Heart right ventricle (tissue), 16 donors: ENCODE measurements around the gene RADX. TPM values are rescaled to one million over a fixed set of nuclear protein-coding genes. Genes with fewer than 3 reads are reported as not detected.

ENCODE experiments used
- ATAC-seq, 8 donors: fragments of 200-7000 bp; cut with Tn5 transposase; one replicate each; pipeline ENCODE4 v1.9.1; 2020; ENCODE audit warnings: mild to moderate bottlenecking in 8 of 8, moderate library complexity in 8 of 8, moderate number of reproducible peaks in 1 of 8
- DNase-seq, 2 donors: peaks; one replicate each; pipeline ENCODE4 v3.0.0-alpha.2; 2020
- H3K27ac ChIP-seq, 10 donors: fragments of 200-600 bp; sonication (generic) in 2 of 10; one replicate each; pipeline versions ENCODE4 v1.5.0 to v1.8.0; 2020 to 2022; ENCODE audit warnings: mild to moderate bottlenecking in 3 of 10
- H3K27me3 ChIP-seq, 7 donors: fragments of 200-600 bp; one replicate each; pipeline ENCODE4 v1.8.0; 2021 to 2022; ENCODE audit warnings: mild to moderate bottlenecking in 2 of 7
- H3K36me3 ChIP-seq, 9 donors: fragments of 200-600 bp; sonication (generic) in 1 of 9; one replicate each; pipeline versions ENCODE4 v1.5.0 to v1.8.0; 2020 to 2022; ENCODE audit warnings: mild to moderate bottlenecking in 2 of 9
- H3K4me1 ChIP-seq, 9 donors: fragments of 200-600 bp; sonication (generic) in 1 of 9; one replicate each; pipeline versions ENCODE4 v1.5.0 to v1.8.0; 2020 to 2022; ENCODE audit warnings: mild to moderate bottlenecking in 4 of 9
- H3K4me3 ChIP-seq, 10 donors: fragments of 200-600 bp; sonication (generic) in 2 of 10; one replicate each; pipeline versions ENCODE4 v1.5.0 to v1.8.0; 2020 to 2022; ENCODE audit warnings: mild to moderate bottlenecking in 7 of 10, moderate library complexity in 2 of 10
- H3K9me3 ChIP-seq, 11 donors: fragments of 200-600 bp in 10 of 11; sonication (generic) in 2 of 11; one replicate each; pipeline versions ENCODE4 v1.5.0 to v1.8.0; 2013 to 2022; ENCODE audit warnings: mild to moderate bottlenecking in 2 of 11, control low read depth in 1 of 11, moderate library complexity in 1 of 11
- CTCF ChIP-seq, 9 donors: fragments of 200-600 bp; sonication (generic) in 2 of 9; IDR thresholded peaks; one replicate each; pipeline versions ENCODE4 v1.5.0 to v1.8.0; 2021 to 2022; ENCODE audit warnings: antibody characterized with exemption in 9 of 9, mild to moderate bottlenecking in 5 of 9, moderate library complexity in 1 of 9
- WGBS, 2 donors: extraction: QIAGEN DNeasy Blood & Tissue Kit; methylation state at CpG; one replicate each; pipeline ENCODE4 v1.1.7; 2013; ENCODE audit warnings: inconsistent platforms in 1 of 2; 5-methylcytosine and 5-hydroxymethylcytosine counted together
- intact Hi-C, 10 donors: fragments of 100-400 bp; cut with DNase I; formaldehyde crosslinking; loops; one replicate each; pipeline versions ENCODE4 v1.11.1 to v1.14.2; 2022
- polyA plus RNA-seq, 2 donors: library from polyadenylated mRNA; stranded (reverse); fragments of 200-250 nt; gene quantifications; one replicate each; pipeline ENCODE4 v1.2.3, GENCODE V29; 2013
- total RNA-seq, 10 donors: library from RNA; stranded (reverse); fragmentation: NEBNext Ultra II Directional in 3 of 10; extraction: Animal tissue kit (Norgen Biotek cat#: 25700) in 3 of 10; gene quantifications; one replicate each; pipeline versions ENCODE4 v1.2.1 to v1.2.4, GENCODE V29; 2021 to 2023
- donor health status: Arrhythmogenic right ventricular cardiomyopathy.
- donor health status: ischemic (EF 13 %, LVEDD 7.1; RV severe dilation, severe dysfunction).
- donor health status: healthy with polysubstance abuse.
- donor health status: DM: no; HTN: yes; CAD: no.
- donor health status: DM: no; HTN: no; CAD: no.
- donor health status: ischemic (EF 25% LVEDD 6.9; RV normal size, moderate dysfunction).
- donor health status: ischemic (EF 25% LVEDD 5.7; RV mildly dilated, moderate dysfunction).
- donor health status: healthy.
- donor health status: DM: yes; HTN: yes; CAD: no.
- donor health status: Ischemic cardiomyopathy.
- donor health status: ischemic (EF 35%, LVEDD 5.7; RV mildly dilated, moderate dysfunction).
- donor health status: nonischemic (EF 11% LVEDD 7.7; RV severe dilation, severe dysfunction).
- donor health status: DM: yes; HTN: yes; CAD: no.
- donor health status: PGD.
- donor health status: ischemic (EF 29% LVEDD 5.4; RV normal size, mild dysfunction).
- donor health status: nonischemic (EF 23%, LVEDD 6.1; RV moderate dilation, normal function).

RADX gene
- total and polyA plus RNA-seq, 12 donors, result 0.65 to 3.7 (median 1.2) TPM

GRCh38 chrX:106684207-106684606 is 72.4 kb downstream of the RADX start:
- H3K4me1 ChIP-seq, result no peaks in the 10 kb centered on the region

GRCh38 chrX:106692425-106693065 is 80.8 kb downstream of the RADX start:
- peaks cover 0 to 56% (median 0%) of the 10 kb centered on the region in 7 donors for H3K27me3 ChIP-seq
- ATAC-seq, result no peak
- H3K9me3 ChIP-seq, result no peaks in the 10 kb centered on the region
- no peak overlapping the region for H3K27ac ChIP-seq
- 77 to 85% methylated on average over 7 of the region's 7 CpGs for WGBS, 2 donors
- DNase-seq, result no peak
- intact Hi-C loops, result no loop called here
- H3K4me1 ChIP-seq, result no peaks in the 10 kb centered on the region
- no peak overlapping the region for H3K4me3 ChIP-seq
- no peak for TF ChIP-seq CTCF (IDR thresholded peaks at IDR 0.05)
- H3K36me3 ChIP-seq, result no peaks in the 10 kb centered on the region

More at GRCh38 chrX:106684207-106684606, 72.4 kb downstream of the RADX start:
- Histone ChIP-seq H3K9me3 (peaks cover 0 to 3% (median 0%) of the 10 kb centered on the region in 11 donors), H3K27me3 (peaks cover 0 to 34% (median 0%) of the 10 kb centered on the region in 7 donors), H3K27ac (no peak overlapping the region), H3K4me3 (no peak overlapping the region), H3K36me3 (no peaks in the 10 kb centered on the region)
- intact Hi-C loops, result no loop called here
- WGBS, 2 donors, result 89 to 92% methylated on average over 4 of the region's 4 CpGs
- no peak for TF ChIP-seq CTCF (IDR thresholded peaks at IDR 0.05)
- ATAC-seq (no peak), DNase-seq (no peak)

GRCh38 chrX:106696502-106696901 is 84.7 kb downstream of the RADX start:
- no peaks in the 10 kb centered on the region for H3K4me1 ChIP-seq
- H3K4me3 ChIP-seq, result no peak overlapping the region
- peaks cover 0 to 66% (median 0%) of the 10 kb centered on the region in 7 donors for H3K27me3 ChIP-seq
- DNase-seq, result no peak
- intact Hi-C loops, result no loop called here
- no peak for TF ChIP-seq CTCF (IDR thresholded peaks at IDR 0.05)
- no peak for ATAC-seq
- H3K27ac ChIP-seq, result no peak overlapping the region
- no peaks in the 10 kb centered on the region for H3K36me3 ChIP-seq
- WGBS, 2 donors, result 57 to 60% methylated on average over 3 of the region's 3 CpGs
- H3K9me3 ChIP-seq, result no peaks in the 10 kb centered on the region

GRCh38 chrX:106698693-106699092 is 86.9 kb downstream of the RADX start:
- no peak for DNase-seq
- H3K27me3 ChIP-seq, result peaks cover 0 to 75% (median 0%) of the 10 kb centered on the region in 7 donors
- no peak overlapping the region for H3K27ac ChIP-seq
- no peaks in the 10 kb centered on the region for H3K4me1 ChIP-seq
- no peaks in the 10 kb centered on the region for H3K36me3 ChIP-seq
- no peak for TF ChIP-seq CTCF (IDR thresholded peaks at IDR 0.05)
- ATAC-seq, result no peak
- WGBS, 2 donors, result 63 to 68% methylated on average over 3 of the region's 3 CpGs
- no peak overlapping the region for H3K4me3 ChIP-seq
- intact Hi-C loops, result no loop called here
- H3K9me3 ChIP-seq, result no peaks in the 10 kb centered on the region
